OCI-LY1 (cell line): ENCODE results near the gene DNAH17.

Experiments
- H2AFZ ChIP-seq: fragments of 200-600 bp; sonication (generic), shearing (Covaris generic); 2 replicates; pipeline ENCODE4 v1.6.0; 2014; ENCODE audit warnings: antibody characterized with exemption, mild to moderate bottlenecking, low read length
- H3F3A ChIP-seq: fragments of 200-600 bp; sonication (generic), shearing (Covaris generic); 2 replicates; pipeline ENCODE4 v1.6.0; 2014; ENCODE audit warnings: mild to moderate bottlenecking, antibody characterized with exemption, low read length, moderate library complexity; ENCODE audit not compliant: insufficient read depth
- H3K27ac ChIP-seq: fragments of 200-600 bp; sonication (generic); 2 replicates; pipeline ENCODE4 v1.5.1; 2014; ENCODE audit warnings: low read length, mixed run types, mild to moderate bottlenecking, low read depth; ENCODE audit not compliant: poor library complexity, severe bottlenecking
- H3K27me3 ChIP-seq: fragments of 200-600 bp; sonication (generic); 2 replicates; pipeline ENCODE4 v1.6.0; 2014; ENCODE audit warnings: antibody characterized with exemption, mild to moderate bottlenecking, low read length, moderate library complexity; ENCODE audit not compliant: insufficient read depth
- H3K36me3 ChIP-seq: fragments of 200-600 bp; sonication (generic); 2 replicates; pipeline ENCODE4 v1.6.1; 2014; ENCODE audit warnings: mild to moderate bottlenecking, antibody characterized with exemption, low read length, moderate library complexity, mixed read lengths; ENCODE audit not compliant: insufficient read depth
- H3K4me1 ChIP-seq: fragments of 200-600 bp; sonication (generic); 2 replicates; pipeline ENCODE4 v1.5.1; 2014; ENCODE audit warnings: mild to moderate bottlenecking, low read length, moderate library complexity; ENCODE audit not compliant: insufficient read depth, severe bottlenecking
- H3K4me2 ChIP-seq: fragments of 200-600 bp; sonication (generic), shearing (Covaris generic); 2 replicates; pipeline ENCODE4 v1.6.1; 2014; ENCODE audit warnings: low read length
- H3K4me3 ChIP-seq: fragments of 200-600 bp; sonication (generic); 2 replicates; pipeline ENCODE4 v1.5.1; 2014; ENCODE audit warnings: low read length, low read depth, mild to moderate bottlenecking, mixed read lengths; ENCODE audit not compliant: poor library complexity, severe bottlenecking
- H3K79me2 ChIP-seq: fragments of 200-600 bp; shearing (Covaris generic); 2 replicates; pipeline ENCODE4 v1.6.1; 2016; ENCODE audit warnings: mixed run types, low read length, mixed read lengths; ENCODE audit not compliant: insufficient read depth
- H3K9ac ChIP-seq: fragments of 200-600 bp; sonication (generic), shearing (Covaris generic); 2 replicates; pipeline ENCODE4 v1.6.1; 2014; ENCODE audit warnings: mild to moderate bottlenecking, low read length, mixed read lengths
- H3K9me2 ChIP-seq: fragments of 200-600 bp; sonication (generic), shearing (Covaris generic); 2 replicates; pipeline ENCODE4 v1.6.1; 2014; ENCODE audit warnings: low read depth, mild to moderate bottlenecking, low read length, mixed read lengths
- H3K9me3 ChIP-seq: fragments of 200-600 bp; shearing (Covaris generic); 2 replicates; pipeline ENCODE4 v1.6.1; 2014; ENCODE audit warnings: low read length, mixed read lengths
- H4K20me1 ChIP-seq: fragments of 200-600 bp; sonication (generic), shearing (Covaris generic); 2 replicates; pipeline ENCODE4 v1.6.0; 2016; ENCODE audit warnings: mild to moderate bottlenecking, low read length; ENCODE audit not compliant: insufficient read depth
- CTCF ChIP-seq: fragments of 200-600 bp; sonication (generic), shearing (Covaris generic); IDR thresholded peaks from 2 replicates; pipeline ENCODE4 v1.5.1; 2017; ENCODE audit warnings: mild to moderate bottlenecking, antibody characterized with exemption, low read length, moderate library complexity, mixed read lengths
- EZH2 ChIP-seq: fragments of 200-600 bp; sonication (generic), shearing (Covaris generic); IDR thresholded peaks from 2 replicates; pipeline ENCODE4 v1.8.0; 2017; ENCODE audit warnings: borderline replicate concordance, mixed run types, mild to moderate bottlenecking, antibody characterized with exemption, low read length, moderate library complexity, mixed read lengths

DNAH17 gene

GRCh38 chr17:78528541-78528940 lies 48.7 kb downstream of the DNAH17 start:
- Histone ChIP-seq H3K79me2 (no peaks in the 10 kb centered on the region), H3K4me3 (no peak overlapping the region), H3K9me3 (no peaks in the 10 kb centered on the region), H3K4me1 (no peaks in the 10 kb centered on the region), H3K9ac (no peak overlapping the region), H3K27me3 (no peaks in the 10 kb centered on the region; the same call in 1 of the 2 replicates), H4K20me1 (no peaks in the 10 kb centered on the region), H3K27ac (no peak overlapping the region), H2AFZ (no peak overlapping the region), H3K4me2 (no peak overlapping the region), H3F3A (no peaks in the 10 kb centered on the region), H3K36me3 (no peaks in the 10 kb centered on the region), H3K9me2 (no peaks in the 10 kb centered on the region)
- TF ChIP-seq EZH2 (no peak), CTCF (no peak)

DNA sequence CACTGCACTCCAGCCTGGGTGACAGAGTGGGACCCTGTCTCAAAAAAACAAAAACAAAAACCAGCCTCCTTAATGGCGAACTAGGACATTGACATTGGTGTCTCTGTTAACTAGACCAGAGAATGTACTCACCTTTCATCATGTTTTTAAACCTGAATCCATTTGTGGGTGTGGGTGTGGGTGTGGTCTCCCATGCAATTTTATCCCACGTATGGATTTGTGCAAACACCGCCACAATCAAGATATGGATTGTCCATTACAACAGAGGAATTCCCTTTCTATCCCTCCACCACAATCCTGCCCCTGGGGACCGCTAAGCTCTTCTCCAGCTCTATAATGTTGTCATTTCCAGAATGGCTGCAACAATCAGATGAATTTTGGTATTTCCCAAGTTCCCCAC lies 49.9 kb downstream of the DNAH17 start:
- H4K20me1 ChIP-seq: no peaks in the 10 kb centered on the region
- no peaks in the 10 kb centered on the region for H3K9me2 ChIP-seq
- H3K9me3 ChIP-seq: no peaks in the 10 kb centered on the region
- TF ChIP-seq CTCF (no peak), EZH2 (no peak)
- no peaks in the 10 kb centered on the region for H3F3A ChIP-seq
- no peaks in the 10 kb centered on the region for H3K36me3 ChIP-seq
- no peaks in the 10 kb centered on the region; the same call in 1 of the 2 replicates for H3K27me3 ChIP-seq
- H3K4me1 ChIP-seq: no peaks in the 10 kb centered on the region
- H3K79me2 ChIP-seq: no peaks in the 10 kb centered on the region
- no peak overlapping the region for H3K4me3 ChIP-seq
- H3K27ac ChIP-seq: no peak overlapping the region
- no peak overlapping the region for H3K9ac ChIP-seq
- no peak overlapping the region for H3K4me2 ChIP-seq
- H2AFZ ChIP-seq: no peak overlapping the region

GRCh38 chr17:78526231-78527025 lies 50.8 kb downstream of the DNAH17 start:
- Histone ChIP-seq H4K20me1 (no peaks in the 10 kb centered on the region), H3K27ac (no peak overlapping the region), H3K79me2 (no peaks in the 10 kb centered on the region), H3K9me2 (no peaks in the 10 kb centered on the region), H3K9me3 (no peaks in the 10 kb centered on the region), H3K4me2 (no peak overlapping the region), H3K27me3 (no peaks in the 10 kb centered on the region; the same call in 1 of the 2 replicates), H3K9ac (no peak overlapping the region), H3K36me3 (no peaks in the 10 kb centered on the region), H3K4me3 (no peak overlapping the region), H3K4me1 (no peaks in the 10 kb centered on the region), H2AFZ (no peak overlapping the region), H3F3A (no peaks in the 10 kb centered on the region)
- TF ChIP-seq CTCF: no peak
- no peak for TF ChIP-seq EZH2
